Fibroblast of skin of abdomen (primary cell): Measurements from ENCODE around the gene RILP.

Experiments used
- DNase-seq: peaks from one replicate; pipeline ENCODE4 v3.0.0-alpha.2; 2013

RILP gene

GRCh38 chr17:1597861-1598342 lies 51.8 kb downstream of the RILP start:
- DNase-seq, result no peak
